Stomach smooth muscle (tissue), 2 donors: ENCODE results near the gene RAP1GDS1.
"Not testable (repeated sequence)": the region's sequence is repeated elsewhere in the genome, so short reads cannot be mapped to it uniquely, and the experiment has no call there.

ENCODE experiments used
- H3K27ac ChIP-seq: one replicate; pipeline ENCODE4 v1.7.0; 2013; ENCODE audit warnings: mild to moderate bottlenecking, low read length, inconsistent platforms
- H3K27me3 ChIP-seq, 2 donors: one replicate each; pipeline ENCODE4 v1.7.0; 2013; ENCODE audit warnings: low read length in 2 of 2; ENCODE audit not compliant: insufficient read depth in 2 of 2, control insufficient read depth in 1 of 2
- H3K36me3 ChIP-seq, 2 donors: one replicate each; pipeline ENCODE4 v1.7.0; 2013; ENCODE audit warnings: low read length in 2 of 2; ENCODE audit not compliant: control insufficient read depth in 2 of 2, insufficient read depth in 2 of 2
- H3K4me1 ChIP-seq: one replicate; pipeline ENCODE4 v1.7.0; 2013; ENCODE audit warnings: low read length; ENCODE audit not compliant: control insufficient read depth, insufficient read depth
- H3K4me3 ChIP-seq, 2 donors: one replicate each; pipeline ENCODE4 v1.7.0; 2013; ENCODE audit warnings: low read length in 2 of 2
- H3K9ac ChIP-seq, 2 donors: one replicate each; pipeline ENCODE4 v1.7.0; 2013; ENCODE audit warnings: low read length in 2 of 2, mild to moderate bottlenecking in 1 of 2
- H3K9me3 ChIP-seq, 2 donors: one replicate each; pipeline ENCODE4 v1.7.0; 2013; ENCODE audit warnings: low read length in 2 of 2; ENCODE audit not compliant: control insufficient read depth in 2 of 2
- donor health status: healthy.
- donor health status: Pancreatic carcinoma.

Gene RAP1GDS1

GRCh38 chr4:98352940-98353339, 91.8 kb downstream of the RAP1GDS1 start:
- H3K9ac ChIP-seq, result no peak overlapping the region
- no peak overlapping the region for H3K4me3 ChIP-seq
- H3K27ac ChIP-seq, result no peak overlapping the region
- H3K9me3 ChIP-seq, result no peaks in the 10 kb centered on the region
- no peaks in the 10 kb centered on the region for H3K4me1 ChIP-seq
- H3K36me3 ChIP-seq, result no peaks in the 10 kb centered on the region
- H3K27me3 ChIP-seq, result no peaks in the 10 kb centered on the region

DNA sequence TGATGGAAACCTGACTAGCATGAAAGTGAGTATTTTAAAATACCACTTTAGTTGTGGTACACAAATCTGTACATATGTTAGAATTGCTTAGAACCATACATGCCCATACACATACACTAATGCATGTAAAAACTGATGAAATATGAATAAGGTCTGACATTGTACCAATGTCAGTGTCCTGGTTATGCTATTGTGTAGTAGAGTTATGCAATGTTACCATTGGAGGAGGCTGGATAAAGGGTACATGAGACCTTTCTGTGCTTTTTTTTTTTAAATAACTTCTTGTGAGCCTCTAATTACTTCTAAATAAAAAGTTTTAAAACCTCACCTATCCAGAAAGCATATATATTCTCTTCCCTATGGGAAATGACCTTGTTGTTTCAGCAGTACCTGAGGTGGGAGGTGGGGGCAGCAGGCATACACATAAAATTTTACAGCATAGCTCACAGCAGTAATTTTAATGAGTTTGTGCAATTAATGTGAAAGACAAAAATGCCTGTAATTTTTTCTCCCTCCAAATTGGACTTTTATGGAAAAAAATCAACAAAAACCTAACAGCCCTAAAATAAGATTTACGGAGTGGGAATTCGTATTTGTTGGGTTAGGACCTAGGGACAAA, 97.6 kb downstream of the RAP1GDS1 start:
- Histone ChIP-seq H3K27me3 (no peaks in the 10 kb centered on the region), H3K4me3 (no peak overlapping the region)

GRCh38 chr4:98359646-98360045, 98.5 kb downstream of the RAP1GDS1 start:
- Histone ChIP-seq H3K27ac (no peak overlapping the region), H3K4me1 (no peaks in the 10 kb centered on the region), H3K9me3 (no peaks in the 10 kb centered on the region), H3K36me3 (no peaks in the 10 kb centered on the region), H3K27me3 (no peaks in the 10 kb centered on the region), H3K9ac (no peak overlapping the region), H3K4me3 (no peak overlapping the region)

More for the DNA sequence above, 97.6 kb downstream of the RAP1GDS1 start:
- H3K4me1 ChIP-seq, result no peaks in the 10 kb centered on the region
- H3K36me3 ChIP-seq, result no peaks in the 10 kb centered on the region
- H3K9me3 ChIP-seq, result no peaks in the 10 kb centered on the region
- H3K9ac ChIP-seq, result no peak overlapping the region
- H3K27ac ChIP-seq, result no peak overlapping the region

DNA sequence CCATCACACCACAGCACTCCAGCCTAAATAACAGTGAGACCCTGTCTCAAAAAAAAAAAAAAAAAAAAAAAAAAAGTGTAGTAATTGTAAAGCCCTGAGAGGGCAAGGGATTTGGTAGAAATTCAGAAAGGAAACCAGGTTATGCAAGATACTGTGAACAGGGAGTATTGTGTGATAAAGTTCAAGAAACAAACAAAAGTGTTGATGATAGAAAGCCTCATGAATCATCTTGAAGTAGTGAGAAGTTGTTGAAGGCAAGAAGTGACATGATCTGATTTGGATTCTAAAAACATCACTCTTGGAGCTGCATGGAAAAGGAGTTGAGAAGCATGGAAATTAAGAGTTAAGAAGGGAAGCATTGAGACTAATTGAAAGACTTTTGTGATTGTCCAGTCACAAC, 102.2 kb downstream of the RAP1GDS1 start:
- Histone ChIP-seq H3K27me3 (no peaks in the 10 kb centered on the region), H3K4me3 (no peak overlapping the region), H3K27ac (no peak overlapping the region), H3K9me3 (no peaks in the 10 kb centered on the region), H3K36me3 (no peaks in the 10 kb centered on the region), H3K9ac (no peak overlapping the region), H3K4me1 (no peaks in the 10 kb centered on the region)

DNA sequence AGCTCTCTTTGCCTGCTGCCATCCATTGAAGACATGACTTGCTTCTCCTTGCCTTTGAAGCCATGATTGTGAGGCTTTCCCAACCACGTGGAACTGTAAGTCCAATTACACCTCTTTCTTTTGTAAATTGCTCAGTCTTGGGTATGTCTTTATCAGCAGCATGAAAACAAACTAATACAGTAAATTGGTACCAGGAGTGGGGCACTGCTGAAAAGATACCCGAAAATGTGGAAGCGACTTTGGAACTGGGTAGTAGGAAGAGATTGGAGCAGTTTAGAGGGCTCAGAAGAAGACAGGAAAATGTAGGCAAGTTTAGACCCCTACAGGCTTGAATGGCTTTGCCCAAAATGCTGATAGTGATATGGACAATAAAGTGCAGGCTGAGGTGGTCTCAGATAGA, 105.1 kb downstream of the RAP1GDS1 start:
- H3K36me3 ChIP-seq, H3K9me3 ChIP-seq, H3K4me1 ChIP-seq, H3K27me3 ChIP-seq, H3K9ac ChIP-seq, H3K4me3 ChIP-seq, H3K27ac ChIP-seq: not testable (repeated sequence)

DNA sequence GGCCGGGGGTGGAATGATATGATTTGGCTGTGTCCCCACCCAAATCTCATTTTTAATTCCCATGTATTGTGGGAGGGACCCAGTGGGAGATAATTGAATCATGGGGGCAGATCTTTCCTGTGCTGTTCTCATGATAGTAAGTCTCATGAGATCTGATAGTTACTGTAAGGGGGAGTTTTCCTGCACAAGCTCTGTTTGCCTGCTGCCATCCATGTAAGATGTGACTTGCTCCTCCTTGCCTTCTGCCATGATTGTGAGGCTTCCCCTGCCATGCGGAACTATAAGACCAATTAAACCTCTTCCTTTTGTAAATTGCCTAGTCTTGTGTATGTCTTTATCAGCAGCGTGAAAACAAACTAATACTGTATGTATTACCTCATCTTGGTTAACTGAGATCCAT, 106.8 kb downstream of the RAP1GDS1 start:
- not testable (repeated sequence) for H3K27ac ChIP-seq, H3K4me3 ChIP-seq, H3K9me3 ChIP-seq, H3K36me3 ChIP-seq, H3K4me1 ChIP-seq, H3K27me3 ChIP-seq, H3K9ac ChIP-seq

GRCh38 chr4:98369322-98369721, 108.1 kb downstream of the RAP1GDS1 start:
- Histone ChIP-seq H3K27me3 (no peaks in the 10 kb centered on the region), H3K27ac (no peak overlapping the region), H3K9me3 (peaks cover 2 to 3% of the 10 kb centered on the region in 2 donors), H3K9ac (no peak overlapping the region), H3K4me3 (no peak overlapping the region), H3K36me3 (no peaks in the 10 kb centered on the region), H3K4me1 (no peaks in the 10 kb centered on the region)

DNA sequence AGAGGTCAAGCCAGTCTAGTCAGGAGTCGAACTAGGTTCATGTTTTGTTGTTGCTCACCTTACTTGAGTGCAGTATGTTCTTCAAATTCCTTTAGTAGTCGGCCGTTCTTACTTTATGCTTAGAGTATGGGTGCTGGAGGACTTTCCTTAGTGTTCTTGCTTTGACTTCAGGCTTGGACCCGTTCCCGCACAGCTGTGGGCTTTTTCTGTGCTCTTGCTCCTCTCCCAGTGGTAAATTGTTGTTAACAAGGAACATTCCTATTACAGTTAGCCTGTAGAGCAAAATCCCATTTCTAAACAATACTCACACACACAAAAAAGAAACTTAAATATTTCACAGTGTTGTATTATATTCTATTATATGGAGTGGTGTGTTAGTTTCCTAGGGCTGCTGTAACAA, 113.5 kb downstream of the RAP1GDS1 start:
- H3K4me3 ChIP-seq, result no peak overlapping the region
- H3K27me3 ChIP-seq, result no peaks in the 10 kb centered on the region
- no peak overlapping the region for H3K9ac ChIP-seq
- H3K27ac ChIP-seq, result no peak overlapping the region
- no peaks in the 10 kb centered on the region for H3K36me3 ChIP-seq
- H3K9me3 ChIP-seq, result no peaks in the 10 kb centered on the region
- no peaks in the 10 kb centered on the region for H3K4me1 ChIP-seq

DNA sequence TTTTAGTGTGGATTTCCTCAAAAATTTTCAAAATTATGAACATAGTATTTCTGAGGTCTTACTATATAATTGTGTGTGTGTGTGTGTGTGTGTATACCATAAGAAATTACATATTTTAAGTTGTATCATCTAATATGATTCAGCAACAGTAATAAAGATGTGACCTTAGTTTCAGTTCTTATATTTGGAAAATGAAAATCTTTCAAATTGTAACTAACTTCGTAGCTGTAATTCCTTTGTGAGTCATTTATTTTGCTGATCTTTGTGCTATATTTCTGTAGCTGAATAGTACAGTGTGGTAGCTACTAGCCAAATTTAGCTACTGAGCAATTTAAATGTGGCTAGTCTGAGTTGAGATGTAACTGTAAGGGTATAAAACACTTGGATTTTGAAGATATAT, 116.4 kb downstream of the RAP1GDS1 start:
- H3K9ac ChIP-seq, result no peak overlapping the region
- no peak overlapping the region for H3K4me3 ChIP-seq
- no peak overlapping the region for H3K27ac ChIP-seq
- no peaks in the 10 kb centered on the region for H3K36me3 ChIP-seq
- no peaks in the 10 kb centered on the region for H3K27me3 ChIP-seq
- H3K4me1 ChIP-seq, result no peaks in the 10 kb centered on the region
- no peaks in the 10 kb centered on the region for H3K9me3 ChIP-seq

DNA sequence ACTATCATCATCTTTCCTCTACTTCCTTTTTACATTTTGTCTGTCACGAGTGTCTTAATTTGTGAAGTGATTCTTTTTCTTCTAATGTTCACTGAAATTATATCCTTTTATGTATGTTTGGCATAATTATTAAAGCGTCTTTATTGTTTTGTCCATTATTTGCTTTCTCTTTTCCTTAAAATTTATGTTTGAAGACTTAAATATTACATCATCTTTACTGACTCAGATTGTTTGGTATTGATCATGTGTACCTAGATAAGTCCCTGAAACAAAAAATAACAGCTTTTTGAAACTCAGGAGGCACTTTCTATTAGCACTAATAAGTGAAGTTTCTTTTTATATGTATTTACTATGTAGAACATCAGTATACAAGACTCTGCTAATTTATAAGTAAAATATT, 120.1 kb downstream of the RAP1GDS1 start:
- Histone ChIP-seq H3K27me3 (no peaks in the 10 kb centered on the region), H3K36me3 (no peaks in the 10 kb centered on the region), H3K4me3 (no peak overlapping the region), H3K4me1 (no peaks in the 10 kb centered on the region), H3K9ac (no peak overlapping the region), H3K9me3 (no peaks in the 10 kb centered on the region), H3K27ac (no peak overlapping the region)

DNA sequence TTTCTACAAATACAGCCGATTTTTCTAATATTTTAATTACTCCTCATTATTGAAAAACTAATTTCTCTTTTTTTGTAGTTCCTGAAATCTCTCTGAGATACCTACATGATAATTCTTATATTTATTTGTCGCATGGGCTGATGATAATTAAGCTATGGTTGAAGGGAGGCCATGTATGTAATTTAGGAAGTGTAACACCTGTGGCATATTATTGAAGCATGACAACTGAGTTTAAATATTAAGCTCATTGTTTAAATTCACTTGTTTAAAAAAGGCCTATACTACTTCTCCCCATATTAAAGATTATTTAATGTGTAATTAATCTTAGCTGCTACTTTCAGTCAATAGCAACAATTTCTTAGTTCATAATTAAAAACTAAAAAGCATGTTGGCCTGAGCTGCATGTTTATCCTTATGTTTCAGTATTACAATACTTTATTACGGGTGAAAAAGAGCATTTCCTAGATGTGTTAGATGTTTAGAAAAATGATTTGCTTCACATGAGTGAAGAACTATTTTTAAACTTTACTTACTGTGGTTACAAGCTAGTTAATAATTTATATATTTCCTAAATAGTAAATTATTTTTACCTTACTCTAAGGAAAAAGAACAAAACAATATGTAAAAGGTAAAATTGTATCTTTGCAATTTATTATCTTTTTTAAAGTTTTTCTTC, 122.4 kb downstream of the RAP1GDS1 start:
- H3K4me1 ChIP-seq, result no peaks in the 10 kb centered on the region
- H3K9me3 ChIP-seq, result no peaks in the 10 kb centered on the region
- H3K27ac ChIP-seq, result no peak overlapping the region
- no peak overlapping the region for H3K4me3 ChIP-seq
- H3K9ac ChIP-seq, result no peak overlapping the region
- H3K27me3 ChIP-seq, result no peaks in the 10 kb centered on the region
- no peaks in the 10 kb centered on the region for H3K36me3 ChIP-seq
